Measurements from ENCODE around the gene EPN1. TPM values are rescaled to one million over a fixed set of nuclear protein-coding genes. Genes with fewer than 3 reads are reported as not detected.

Gene EPN1
- total and polyA plus RNA-seq, 2 of the 13 experiments (the other 11 are each of a cell fraction or from before 2014, with no cell fraction given): 28.9 to 31.7 TPM

DNA sequence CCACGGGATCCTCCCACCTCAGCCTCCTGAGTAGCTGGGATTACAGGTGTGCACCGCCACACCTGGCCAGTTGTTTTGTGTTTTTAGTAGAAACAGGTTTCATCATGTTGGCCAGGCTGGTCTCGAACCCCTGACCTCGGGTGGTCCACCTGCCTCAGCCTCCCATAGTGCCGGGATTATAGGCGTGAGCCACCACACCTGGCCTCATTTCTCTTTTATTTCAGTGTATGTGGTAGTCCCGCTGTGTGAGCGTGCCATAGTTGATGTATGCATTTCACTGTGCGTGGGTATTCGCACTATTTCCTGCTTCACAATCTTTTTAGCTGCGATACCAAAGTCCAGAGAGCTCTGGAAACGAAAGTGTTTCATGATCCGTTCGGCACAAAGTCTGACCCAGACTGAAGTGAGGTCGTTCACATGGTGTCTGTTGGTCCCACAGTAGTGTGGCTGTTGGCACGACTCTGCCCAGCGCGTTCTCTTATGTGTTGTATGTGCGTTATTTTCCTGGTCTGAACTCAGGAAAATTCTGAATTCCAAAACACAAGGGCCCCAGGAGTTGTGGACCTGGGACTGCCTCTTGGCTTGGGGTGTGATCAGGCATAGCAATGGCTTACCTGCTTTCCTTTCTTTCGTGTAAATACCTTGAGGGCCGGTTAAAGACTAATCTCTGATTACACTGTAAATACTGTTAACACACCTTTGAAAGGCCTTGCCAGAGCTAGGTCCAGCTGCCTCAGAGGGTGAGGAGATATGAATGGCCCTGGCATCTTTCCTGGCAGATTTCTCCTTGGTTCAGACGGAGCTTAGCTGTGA, 8.6 kb downstream of the EPN1 start (continued):
- TF ChIP-seq, protein P1, sequence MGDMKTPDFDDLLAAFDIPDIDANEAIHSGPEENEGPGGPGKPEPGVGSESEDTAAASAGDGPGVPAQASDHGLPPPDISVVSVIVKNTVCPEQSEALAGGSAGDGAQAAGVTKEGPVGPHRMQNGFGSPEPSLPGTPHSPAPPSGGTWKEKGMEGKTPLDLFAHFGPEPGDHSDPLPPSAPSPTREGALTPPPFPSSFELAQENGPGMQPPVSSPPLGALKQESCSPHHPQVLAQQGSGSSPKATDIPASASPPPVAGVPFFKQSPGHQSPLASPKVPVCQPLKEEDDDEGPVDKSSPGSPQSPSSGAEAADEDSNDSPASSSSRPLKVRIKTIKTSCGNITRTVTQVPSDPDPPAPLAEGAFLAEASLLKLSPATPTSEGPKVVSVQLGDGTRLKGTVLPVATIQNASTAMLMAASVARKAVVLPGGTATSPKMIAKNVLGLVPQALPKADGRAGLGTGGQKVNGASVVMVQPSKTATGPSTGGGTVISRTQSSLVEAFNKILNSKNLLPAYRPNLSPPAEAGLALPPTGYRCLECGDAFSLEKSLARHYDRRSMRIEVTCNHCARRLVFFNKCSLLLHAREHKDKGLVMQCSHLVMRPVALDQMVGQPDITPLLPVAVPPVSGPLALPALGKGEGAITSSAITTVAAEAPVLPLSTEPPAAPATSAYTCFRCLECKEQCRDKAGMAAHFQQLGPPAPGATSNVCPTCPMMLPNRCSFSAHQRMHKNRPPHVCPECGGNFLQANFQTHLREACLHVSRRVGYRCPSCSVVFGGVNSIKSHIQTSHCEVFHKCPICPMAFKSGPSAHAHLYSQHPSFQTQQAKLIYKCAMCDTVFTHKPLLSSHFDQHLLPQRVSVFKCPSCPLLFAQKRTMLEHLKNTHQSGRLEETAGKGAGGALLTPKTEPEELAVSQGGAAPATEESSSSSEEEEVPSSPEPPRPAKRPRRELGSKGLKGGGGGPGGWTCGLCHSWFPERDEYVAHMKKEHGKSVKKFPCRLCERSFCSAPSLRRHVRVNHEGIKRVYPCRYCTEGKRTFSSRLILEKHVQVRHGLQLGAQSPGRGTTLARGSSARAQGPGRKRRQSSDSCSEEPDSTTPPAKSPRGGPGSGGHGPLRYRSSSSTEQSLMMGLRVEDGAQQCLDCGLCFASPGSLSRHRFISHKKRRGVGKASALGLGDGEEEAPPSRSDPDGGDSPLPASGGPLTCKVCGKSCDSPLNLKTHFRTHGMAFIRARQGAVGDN (CRISPR knock-in tag; IDR thresholded peaks at IDR 0.05): peak; percentile 75
- TF ChIP-seq SNRNP70 (IDR thresholded peaks at IDR 0.05; ENCODE audit: low read depth, low read length) (no peak), POLR2AphosphoS5 (IDR thresholded peaks at IDR 0.05; ENCODE audit: low read depth, low read length) (peak; percentile 70), TCF7 (IDR thresholded peaks at IDR 0.05; ENCODE audit: low read depth) (0 out of 2 replicates have a peak, but pooled peaks have one; percentile 4), CSRNP1 (CRISPR knock-in tag; IDR thresholded peaks at IDR 0.05) (peak; percentile 64; the same call in 1 of the 2 replicates), IRX3 (CRISPR knock-in tag; IDR thresholded peaks at IDR 0.05; ENCODE audit: borderline replicate concordance, low read depth) (no peak), ZNF788 (CRISPR knock-in tag; IDR thresholded peaks at IDR 0.05; ENCODE audit: borderline replicate concordance) (peak; percentile 36; the same call in 1 of the 2 replicates), TFAP4 (IDR thresholded peaks at IDR 0.05; ENCODE audit: borderline replicate concordance, low read depth) (no peak; the same call in 1 of the 2 replicates), ELF3 (CRISPR knock-in tag; IDR thresholded peaks at IDR 0.05) (peak; percentile 96), ZNF552 (CRISPR knock-in tag; IDR thresholded peaks at IDR 0.05; ENCODE audit: borderline replicate concordance) (no peak), SNAI1 (CRISPR knock-in tag; IDR thresholded peaks at IDR 0.05; ENCODE audit: borderline replicate concordance) (no peak), ZNF816 (CRISPR knock-in tag; IDR thresholded peaks at IDR 0.05; ENCODE audit: borderline replicate concordance) (peak; percentile 89), ZNF10 (CRISPR knock-in tag; IDR thresholded peaks at IDR 0.05; ENCODE audit: borderline replicate concordance, low read depth) (no peak), MIER3 (CRISPR knock-in tag; IDR thresholded peaks at IDR 0.05; ENCODE audit: borderline replicate concordance) (0 out of 2 replicates have a peak, but pooled peaks have one; percentile 25), HOXA9 (CRISPR knock-in tag; IDR thresholded peaks at IDR 0.05; ENCODE audit: borderline replicate concordance) (no peak), TBL1XR1 (IDR thresholded peaks at IDR 0.05; ENCODE audit: borderline replicate concordance, low read length, partially characterized antibody) (no peak), KLF6 (CRISPR knock-in tag; IDR thresholded peaks at IDR 0.05) (no peak)
- TF ChIP-seq, protein P2, sequence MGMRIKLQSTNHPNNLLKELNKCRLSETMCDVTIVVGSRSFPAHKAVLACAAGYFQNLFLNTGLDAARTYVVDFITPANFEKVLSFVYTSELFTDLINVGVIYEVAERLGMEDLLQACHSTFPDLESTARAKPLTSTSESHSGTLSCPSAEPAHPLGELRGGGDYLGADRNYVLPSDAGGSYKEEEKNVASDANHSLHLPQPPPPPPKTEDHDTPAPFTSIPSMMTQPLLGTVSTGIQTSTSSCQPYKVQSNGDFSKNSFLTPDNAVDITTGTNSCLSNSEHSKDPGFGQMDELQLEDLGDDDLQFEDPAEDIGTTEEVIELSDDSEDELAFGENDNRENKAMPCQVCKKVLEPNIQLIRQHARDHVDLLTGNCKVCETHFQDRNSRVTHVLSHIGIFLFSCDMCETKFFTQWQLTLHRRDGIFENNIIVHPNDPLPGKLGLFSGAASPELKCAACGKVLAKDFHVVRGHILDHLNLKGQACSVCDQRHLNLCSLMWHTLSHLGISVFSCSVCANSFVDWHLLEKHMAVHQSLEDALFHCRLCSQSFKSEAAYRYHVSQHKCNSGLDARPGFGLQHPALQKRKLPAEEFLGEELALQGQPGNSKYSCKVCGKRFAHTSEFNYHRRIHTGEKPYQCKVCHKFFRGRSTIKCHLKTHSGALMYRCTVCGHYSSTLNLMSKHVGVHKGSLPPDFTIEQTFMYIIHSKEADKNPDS (CRISPR knock-in tag; IDR thresholded peaks at IDR 0.05): no peak
- TF ChIP-seq, protein P3, sequence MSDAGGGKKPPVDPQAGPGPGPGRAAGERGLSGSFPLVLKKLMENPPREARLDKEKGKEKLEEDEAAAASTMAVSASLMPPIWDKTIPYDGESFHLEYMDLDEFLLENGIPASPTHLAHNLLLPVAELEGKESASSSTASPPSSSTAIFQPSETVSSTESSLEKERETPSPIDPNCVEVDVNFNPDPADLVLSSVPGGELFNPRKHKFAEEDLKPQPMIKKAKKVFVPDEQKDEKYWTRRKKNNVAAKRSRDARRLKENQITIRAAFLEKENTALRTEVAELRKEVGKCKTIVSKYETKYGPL (CRISPR knock-in tag; IDR thresholded peaks at IDR 0.05): no peak
